GM12878 (cell line): ENCODE measurements around the gene CDHR5. TPM values are rescaled to one million over a fixed set of nuclear protein-coding genes. Genes with fewer than 3 reads are reported as not detected.

Experiments used
- ATAC-seq: fragments of 200-7000 bp; cut with Tn5 transposase; 3 replicates; pipeline ENCODE4 v1.9.1; 2020; ENCODE audit warnings: mild to moderate bottlenecking, moderate library complexity
- BruUV-seq: library from RNA; stranded (reverse); fragments of 400-500 nt; replicated peaks from 2 replicates; lab custom pipeline; 2021; lab: Mats Ljungman, UMichigan
- CTCF ChIA-PET: fragments of 300-600 bp; sonication (Branson Sonifier 250); formaldehyde crosslinking; extraction: SDS; loops from one replicate; lab custom pipeline; 2021; ENCODE audit warnings: inconsistent platforms; lab: Yijun Ruan, JAX
- POLR2A ChIA-PET: fragments of 350-600 bp; formaldehyde crosslinking; extraction: SDS; loops from one replicate; lab custom pipeline; 2021; ENCODE audit warnings: inconsistent platforms; lab: Charles Lee
- RAD21 ChIA-PET: fragments of 300-600 bp; sonication (Branson Sonifier 250); formaldehyde crosslinking; loops from one replicate; lab custom pipeline; 2023; ENCODE audit warnings: antibody characterized with exemption; ENCODE audit not compliant: unreplicated experiment; lab: Charles Lee
- SMC1A ChIA-PET: fragments of 300-600 bp; sonication (Branson Sonifier 250); formaldehyde crosslinking; loops from one replicate; lab custom pipeline; 2023; ENCODE audit not compliant: unreplicated experiment, uncharacterized antibody; lab: Charles Lee
- DNase-seq: peaks from one replicate; pipeline ENCODE4 v3.0.0-alpha.2; 2011; ENCODE audit warnings: low read depth, low spot score
- FAIRE-seq: peaks from 3 replicates; lab custom pipeline; 2011; peaks lifted over from hg19 to GRCh38; lab: Jason Lieb, UNC
- H2AFZ ChIP-seq: 2 replicates; pipeline ENCODE4 v1.6.0; 2011; ENCODE audit warnings: low read depth, low read length, control low read depth; ENCODE audit not compliant: control insufficient read depth
- H3K27ac ChIP-seq: 2 replicates; pipeline ENCODE4 v1.5.1; 2011; ENCODE audit warnings: control low read depth; ENCODE audit not compliant: control insufficient read depth, insufficient read depth
- H3K27me3 ChIP-seq, 2 experiments: replicated peaks in 1 of 2; 2 replicates each; pipeline versions ENCODE4 v1.6.0 to v1.6.1; 2011; ENCODE audit warnings: low read length in 1 of 2; ENCODE audit not compliant: control insufficient read depth in 2 of 2, insufficient read depth in 2 of 2
- H3K36me3 ChIP-seq, 2 experiments: 2 replicates each; pipeline ENCODE4 v1.5.1; 2011; ENCODE audit warnings: low read length in 1 of 2; ENCODE audit not compliant: control insufficient read depth in 2 of 2, insufficient read depth in 2 of 2
- H3K4me1 ChIP-seq: 2 replicates; pipeline ENCODE4 v1.6.1; 2011; ENCODE audit warnings: mild to moderate bottlenecking, low read length, moderate library complexity, mixed read lengths; ENCODE audit not compliant: control insufficient read depth, insufficient read depth
- H3K4me2 ChIP-seq: 2 replicates; pipeline ENCODE4 v1.6.0; 2011; ENCODE audit warnings: control low read depth; ENCODE audit not compliant: control insufficient read depth, insufficient read depth
- H3K4me3 ChIP-seq: fragments of 200-600 bp; sonication (generic); 2 replicates; pipeline ENCODE4 v1.5.1; 2016
- H3K79me2 ChIP-seq: 2 replicates; pipeline ENCODE4 v1.6.0; 2011; ENCODE audit warnings: low read length; ENCODE audit not compliant: control insufficient read depth, insufficient read depth
- H3K9ac ChIP-seq: 2 replicates; pipeline ENCODE4 v1.8.0; 2011; ENCODE audit warnings: low read length, control low read depth, mixed read lengths; ENCODE audit not compliant: control insufficient read depth, insufficient read depth
- H3K9me3 ChIP-seq: replicated peaks from 3 replicates; pipeline ENCODE4 v1.5.1; 2011; ENCODE audit warnings: mild to moderate bottlenecking, low read length; ENCODE audit not compliant: control insufficient read depth, insufficient read depth
- H4K20me1 ChIP-seq: 2 replicates; pipeline ENCODE4 v1.6.0; 2011; ENCODE audit not compliant: control insufficient read depth, insufficient read depth
- CBFB ChIP-seq: IDR thresholded peaks from 2 replicates; pipeline ENCODE4 v1.6.1; 2016; ENCODE audit warnings: antibody characterized with exemption, low read depth
- CHD1 ChIP-seq: IDR thresholded peaks from 2 replicates; pipeline ENCODE4 v1.6.1; 2012; ENCODE audit warnings: low read depth, low read length, improper control_type of control experiment
- CHD4 ChIP-seq: fragments of 200-600 bp; sonication (generic); IDR thresholded peaks from 2 replicates; pipeline ENCODE4 v1.6.1; 2016; ENCODE audit warnings: mild to moderate bottlenecking
- ETV6 ChIP-seq, 2 experiments: fragments of 450-650 bp in 1 of 2; IDR thresholded peaks in 1 of 2; conservative IDR thresholded peaks in 1 of 2; 2 replicates each; pipeline ENCODE4 v1.6.1; 2014; ENCODE audit warnings: antibody characterized with exemption in 1 of 2, borderline replicate concordance in 1 of 2, low read depth in 1 of 2, mild to moderate bottlenecking in 1 of 2, moderate library complexity in 1 of 2
- IRF5 ChIP-seq: fragments of 450-650 bp; IDR thresholded peaks from 2 replicates; pipeline ENCODE4 v1.6.1; 2017; ENCODE audit warnings: borderline replicate concordance
- MYC ChIP-seq: IDR thresholded peaks from 2 replicates; pipeline ENCODE4 v1.6.1; 2011; ENCODE audit warnings: mild to moderate bottlenecking, low read length, moderate library complexity, inconsistent platforms; ENCODE audit not compliant: insufficient read depth, insufficient replicate concordance, insufficient read length, severe bottlenecking
- NKRF ChIP-seq: fragments of 450-650 bp; conservative IDR thresholded peaks from 2 replicates; pipeline ENCODE4 v1.6.1; 2017; ENCODE audit warnings: mild to moderate bottlenecking, moderate library complexity
- POU2F2 ChIP-seq: IDR thresholded peaks from 3 replicates; pipeline ENCODE4 v1.6.1; 2011; ENCODE audit warnings: low read depth, mild to moderate bottlenecking, low read length, borderline replicate concordance
- SKIL ChIP-seq: fragments of 450-650 bp; IDR thresholded peaks from 2 replicates; pipeline ENCODE4 v1.6.1; 2017; ENCODE audit warnings: mild to moderate bottlenecking, low read depth, inconsistent platforms; ENCODE audit not compliant: poor library complexity, severe bottlenecking
- SMARCA5 ChIP-seq: fragments of 450-650 bp; IDR thresholded peaks from 2 replicates; pipeline ENCODE4 v1.6.1; 2017; ENCODE audit warnings: mild to moderate bottlenecking
- SUZ12 ChIP-seq: fragments of 200-600 bp; sonication (generic); IDR thresholded peaks from one replicate; pipeline ENCODE4 v1.6.1; 2018; ENCODE audit warnings: antibody characterized with exemption, mild to moderate bottlenecking; ENCODE audit not compliant: unreplicated experiment
- TCF7 ChIP-seq: IDR thresholded peaks from 2 replicates; pipeline ENCODE4 v1.6.1; 2014; ENCODE audit warnings: antibody characterized with exemption, borderline replicate concordance
- ZBED1 ChIP-seq: IDR thresholded peaks from 2 replicates; pipeline ENCODE4 v1.6.1; 2016; ENCODE audit warnings: borderline replicate concordance
- ZBTB33 ChIP-seq: fragments of 450-650 bp; IDR thresholded peaks from 2 replicates; pipeline ENCODE4 v1.6.1; 2017; ENCODE audit warnings: mild to moderate bottlenecking
- WGBS: methylation state at CpG from one replicate; pipeline ENCODE4 v1.1.6; 2016; ENCODE audit warnings: low lambda C conversion rate; ENCODE audit not compliant: insufficient replicate concordance, insufficient coverage; ENCODE audit errors: missing lambda C conversion rate; 5-methylcytosine and 5-hydroxymethylcytosine counted together
- in situ Hi-C: fragments of 300-500 bp; cut with MboI; formaldehyde crosslinking; loops from 9 replicates; pipeline ENCODE4 v1.14.3; 2018; ENCODE audit warnings: mixed read lengths
- intact Hi-C: fragments of 100-400 bp; cut with micrococcal nuclease; formaldehyde crosslinking; loops from one replicate; pipeline ENCODE4 v1.14.2; 2022; ENCODE audit not compliant: unreplicated experiment
- polyA plus RNA-seq, 11 experiments: library from polyadenylated mRNA; depleted of rRNA in 4 of 11; unstranded in 6 of 11; stranded (reverse) in 5 of 11; fragments of >200 nt; fragmentation: Nextera tagmentation in 4 of 11; fragmentation: Illumina TruSeq in 1 of 11; extraction: Ambion mirVana in 4 of 11; extraction: Trizol in 1 of 11; gene quantifications; 1 replicate in 1 of 11; 2 replicates in 10 of 11; pipeline versions ENCODE4 v1.2.1 to v1.2.3, GENCODE V29; 2011 to 2016; ENCODE audit warnings: inconsistent platforms in 2 of 11, missing spikeins in 2 of 11, low read depth in 1 of 11
- total RNA-seq, 4 experiments: library from RNA; depleted of rRNA in 3 of 4; stranded (reverse); fragments of >200 nt in 3 of 4; fragmentation: Illumina TruSeq in 1 of 4; extraction: Trizol in 1 of 4; gene quantifications; 2 replicates each; pipeline versions ENCODE4 v1.2.1 to v1.2.3, GENCODE V29; 2013 to 2021

Gene CDHR5
- total and polyA plus RNA-seq, 10 of the 15 experiments (the other 5 are each of a cell fraction or from before 2014, with no cell fraction given): 0.06 TPM; not detected in 9

- peak overlapping the region; percentile 91 for H3K9ac ChIP-seq
- intact Hi-C loops (loop anchor here (5.0 kb wide), 1 partner anchor 106 kb away; no protein-coding TSS in a partner anchor), in situ Hi-C loops (no loop called here)
- H3K4me2 ChIP-seq: peak overlapping the region; percentile 60
- peaks cover 14% of the 10 kb centered on the region for H3K4me1 ChIP-seq
- RAD21 ChIA-PET: interaction anchor here (1.1 to 1.5 kb wide), 3 partner anchors 80 to 160 kb away, joined by 3 to 6 read pairs (median 4); no protein-coding TSS in a partner anchor
- H3K4me3 ChIP-seq: peak overlapping the region; percentile 61; the same call in 1 of the 2 replicates
- no peaks in the 10 kb centered on the region for H3K9me3 ChIP-seq
- H3K27ac ChIP-seq: peak overlapping the region; percentile 100
- no peak overlapping the region; the same call in 1 of the 2 replicates for H2AFZ ChIP-seq
- peaks cover 26% of the 10 kb centered on the region for H3K79me2 ChIP-seq
- peaks cover 11% of the 10 kb centered on the region for H4K20me1 ChIP-seq
- FAIRE-seq: no peak
- CTCF ChIA-PET: interaction anchor here (0.8 kb wide), 1 partner anchor 409 kb away, joined by 4 read pairs; the partner anchor contains the start of genes BET1L and RIC8A
- no peak for ATAC-seq
- H3K27me3 ChIP-seq: no peaks in the 10 kb centered on the region
- POLR2A ChIA-PET: interaction anchor here (0.6 to 1.6 kb wide), 7 partner anchors 9 to 309 kb away, joined by 3 to 10 read pairs (median 3); partner anchors contain the start of genes CHID1, IFITM2 and PHRF1
- SMC1A ChIA-PET: no interaction called here
- WGBS: 56% methylated on average over 39 of the region's 39 CpGs
- BruUV-seq: TSS peak; percentile 80
- H3K36me3 ChIP-seq: peaks cover 10 to 20% of the 10 kb centered on the region in 2 experiments; a peak in 3 of 4 replicates
- no peak for DNase-seq
- TF ChIP-seq POU2F2 (no peak), IRF5 (no peak), ZBED1 (0 out of 2 replicates have a peak, but pooled peaks have one; percentile 13), NKRF (0 out of 2 replicates have a peak, but pooled peaks have one; percentile 29), TCF7 (no peak), ETV6 (conservative IDR thresholded peaks at IDR 0.05 in 1 of 2, IDR thresholded peaks at IDR 0.05 in 1 of 2; ENCODE audit: borderline replicate concordance in 1 of 2, low read depth in 1 of 2) (peak in 1 of 2 experiments; percentile 1; a peak in 1 of 4 replicates), CHD1 (no peak), SKIL (peak; percentile 16), CHD4 (0 out of 2 replicates have a peak, but pooled peaks have one; percentile 80), MYC (no peak), SUZ12 (no peak), CBFB (no peak), SMARCA5 (peak; percentile 81), ZBTB33 (no peak)
Measured at GRCh38 chr11:616320-617198, 8.2 kb downstream of the CDHR5 start.
